NB4 (cell line): ENCODE data around the gene CADM1.

Experiments used
- DNase-seq: peaks from one replicate; pipeline ENCODE4 v3.0.0; 2010; ENCODE audit warnings: low read depth
- H3K4me3 ChIP-seq: one replicate; pipeline ENCODE4 v1.5.1; 2011; ENCODE audit warnings: mild to moderate bottlenecking, low read depth, low read length, moderate library complexity
- MYC ChIP-seq: IDR thresholded peaks from 2 replicates; pipeline ENCODE4 v1.6.1; 2011; ENCODE audit warnings: low read depth, low read length
- POLR2A ChIP-seq: IDR thresholded peaks from 2 replicates; pipeline ENCODE4 v1.6.1; 2011; ENCODE audit warnings: mild to moderate bottlenecking; ENCODE audit not compliant: insufficient read length; ENCODE audit errors: extremely low read depth
- TF ChIP-seq, protein P1 (sequence below): IDR thresholded peaks from one replicate; pipeline ENCODE4 v1.5.1; 2012; ENCODE audit warnings: low read depth, low read length
- TF ChIP-seq, protein P2 (sequence below): IDR thresholded peaks from 2 replicates; pipeline ENCODE4 v1.6.1; 2011; ENCODE audit warnings: low read depth, low read length

The CADM1 gene

DNA sequence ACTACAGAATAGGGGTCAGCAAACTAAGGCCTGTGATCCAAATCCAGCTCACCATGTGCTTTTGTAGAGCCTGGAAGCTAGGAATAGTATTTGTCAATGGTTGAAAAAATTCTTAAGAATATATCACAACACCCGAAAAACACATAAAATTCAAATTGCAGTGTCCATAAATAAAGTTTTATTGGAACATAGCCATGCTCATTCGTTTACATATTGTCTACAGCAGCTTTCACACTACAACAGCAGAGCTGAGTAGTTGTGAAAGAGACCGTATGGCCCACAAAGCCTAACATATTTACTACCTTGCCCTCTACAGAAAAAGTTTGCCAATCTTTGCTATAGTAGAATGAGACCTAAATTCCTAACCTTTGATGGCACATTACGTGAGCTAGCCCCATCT is 125.7 kb downstream of the CADM1 start:
- TF ChIP-seq, protein P1, sequence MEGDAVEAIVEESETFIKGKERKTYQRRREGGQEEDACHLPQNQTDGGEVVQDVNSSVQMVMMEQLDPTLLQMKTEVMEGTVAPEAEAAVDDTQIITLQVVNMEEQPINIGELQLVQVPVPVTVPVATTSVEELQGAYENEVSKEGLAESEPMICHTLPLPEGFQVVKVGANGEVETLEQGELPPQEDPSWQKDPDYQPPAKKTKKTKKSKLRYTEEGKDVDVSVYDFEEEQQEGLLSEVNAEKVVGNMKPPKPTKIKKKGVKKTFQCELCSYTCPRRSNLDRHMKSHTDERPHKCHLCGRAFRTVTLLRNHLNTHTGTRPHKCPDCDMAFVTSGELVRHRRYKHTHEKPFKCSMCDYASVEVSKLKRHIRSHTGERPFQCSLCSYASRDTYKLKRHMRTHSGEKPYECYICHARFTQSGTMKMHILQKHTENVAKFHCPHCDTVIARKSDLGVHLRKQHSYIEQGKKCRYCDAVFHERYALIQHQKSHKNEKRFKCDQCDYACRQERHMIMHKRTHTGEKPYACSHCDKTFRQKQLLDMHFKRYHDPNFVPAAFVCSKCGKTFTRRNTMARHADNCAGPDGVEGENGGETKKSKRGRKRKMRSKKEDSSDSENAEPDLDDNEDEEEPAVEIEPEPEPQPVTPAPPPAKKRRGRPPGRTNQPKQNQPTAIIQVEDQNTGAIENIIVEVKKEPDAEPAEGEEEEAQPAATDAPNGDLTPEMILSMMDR, result no peak
- TF ChIP-seq, protein P2, sequence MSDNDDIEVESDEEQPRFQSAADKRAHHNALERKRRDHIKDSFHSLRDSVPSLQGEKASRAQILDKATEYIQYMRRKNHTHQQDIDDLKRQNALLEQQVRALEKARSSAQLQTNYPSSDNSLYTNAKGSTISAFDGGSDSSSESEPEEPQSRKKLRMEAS, result no peak
- no peak for TF ChIP-seq MYC
- TF ChIP-seq POLR2A, result no peak
- DNase-seq, result no peak
- H3K4me3 ChIP-seq, result no peak overlapping the region

DNA sequence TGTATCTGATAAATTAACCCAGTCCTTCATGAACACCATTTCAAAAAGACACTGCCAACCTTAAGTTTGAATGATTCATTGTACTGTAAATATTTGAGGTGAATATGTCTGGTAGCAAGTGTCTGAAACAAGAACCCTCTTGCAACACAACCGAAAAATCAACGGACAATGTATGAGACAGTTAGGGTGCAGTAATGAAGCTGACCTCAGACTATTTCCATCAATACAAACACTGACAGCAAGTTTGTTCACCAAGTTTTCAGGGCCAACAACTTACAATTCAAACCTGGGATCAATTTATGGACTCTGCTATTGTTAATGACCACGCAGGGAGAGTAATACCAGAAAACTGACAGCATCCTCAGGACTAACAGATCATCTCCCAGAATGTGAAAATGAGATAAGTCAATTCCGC is 126.3 kb downstream of the CADM1 start:
- DNase-seq, result no peak
- TF ChIP-seq POLR2A (no peak), MYC (no peak)
- TF ChIP-seq, protein P1, result no peak
- TF ChIP-seq, protein P2, result no peak
- H3K4me3 ChIP-seq, result no peak overlapping the region

DNA sequence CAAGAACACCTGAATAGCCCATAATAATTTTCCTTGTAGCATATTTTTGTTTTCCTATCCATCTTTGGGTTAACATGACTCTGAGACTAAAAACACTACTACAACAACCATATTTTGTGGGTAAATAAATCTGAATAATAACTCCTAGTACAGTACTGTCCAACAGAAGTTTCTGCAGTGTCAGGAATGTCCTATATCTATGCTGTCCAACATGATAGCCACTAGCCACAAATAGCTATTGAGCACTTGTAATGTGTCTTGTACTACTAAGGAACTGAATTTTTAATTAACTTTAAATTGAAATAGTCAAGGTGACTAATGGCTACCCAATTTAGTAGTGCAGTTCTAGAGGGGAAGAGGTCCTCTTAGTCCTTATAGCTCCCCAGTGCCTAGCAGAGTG is 135.6 kb downstream of the CADM1 start:
- no peak for TF ChIP-seq MYC
- TF ChIP-seq POLR2A, result no peak
- TF ChIP-seq, protein P2, result no peak
- TF ChIP-seq, protein P1, result no peak
- DNase-seq, result no peak
- H3K4me3 ChIP-seq, result no peak overlapping the region

DNA sequence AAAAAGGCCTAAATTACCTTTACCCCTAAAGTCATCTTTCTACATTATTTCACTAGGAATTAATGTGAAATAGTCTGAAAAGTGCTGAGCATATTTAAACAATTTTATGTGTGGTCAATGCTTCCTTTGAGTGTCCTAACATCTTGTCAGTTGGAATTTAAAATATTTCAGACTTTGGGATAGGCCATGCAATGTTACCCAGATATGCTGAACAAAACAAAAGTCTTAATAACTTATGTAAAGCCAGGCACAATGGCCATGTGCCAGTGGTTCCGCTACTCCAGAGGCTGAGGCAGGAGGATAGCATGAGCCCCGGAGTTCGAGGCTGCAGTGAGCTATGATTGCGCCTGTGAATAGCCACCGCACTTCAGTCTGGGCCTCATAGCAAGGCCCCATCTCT is 137.4 kb downstream of the CADM1 start:
- TF ChIP-seq MYC, result no peak
- TF ChIP-seq, protein P1, result no peak
- H3K4me3 ChIP-seq, result no peak overlapping the region
- DNase-seq, result no peak

DNA sequence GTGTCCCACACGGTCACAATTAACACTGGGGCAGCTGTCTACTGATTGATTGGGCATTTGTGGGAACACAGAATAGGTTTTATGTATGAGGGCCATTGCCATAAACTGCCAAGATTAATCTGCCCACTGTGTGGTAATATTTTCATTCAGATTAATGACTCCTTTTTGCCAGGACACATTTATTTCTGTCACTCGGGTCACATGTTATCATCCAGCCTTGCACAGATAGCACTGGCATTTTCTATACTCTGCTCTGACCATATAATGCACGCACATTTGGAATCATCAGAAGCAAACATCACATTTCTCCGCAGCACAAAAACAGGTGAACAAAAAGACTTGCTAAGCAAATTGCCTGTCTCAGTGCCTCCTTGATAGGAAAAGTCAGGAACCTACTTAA is 138.3 kb downstream of the CADM1 start:
- H3K4me3 ChIP-seq, result no peak overlapping the region
- no peak for DNase-seq
- TF ChIP-seq, protein P1, result no peak
- TF ChIP-seq POLR2A, result no peak
- TF ChIP-seq, protein P2, result no peak
- TF ChIP-seq MYC, result no peak

DNA sequence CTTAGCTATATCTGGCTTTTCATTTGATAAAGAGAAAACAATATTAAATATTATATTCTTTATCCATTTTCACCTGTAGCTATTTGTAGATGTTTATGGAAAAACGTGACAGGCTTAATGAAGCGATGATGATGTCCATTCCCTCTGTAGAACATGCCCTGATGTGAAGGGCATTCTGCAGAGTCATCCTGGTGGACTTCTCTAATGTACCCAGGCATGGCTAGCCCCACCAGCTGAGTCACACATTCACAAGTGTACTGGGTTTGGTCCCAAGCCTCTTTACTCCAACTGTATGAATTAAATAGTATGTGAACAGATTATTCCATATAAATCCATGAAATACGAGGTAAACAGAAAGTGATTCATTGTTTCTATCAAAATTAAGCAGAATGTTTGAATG is 139.3 kb downstream of the CADM1 start:
- no peak overlapping the region for H3K4me3 ChIP-seq
- no peak for DNase-seq
- TF ChIP-seq, protein P1, result no peak
- TF ChIP-seq POLR2A (no peak), MYC (no peak)
- TF ChIP-seq, protein P2, result no peak
